B cell (primary cell): ENCODE measurements around the gene NUDT6. TPM values are rescaled to one million over a fixed set of nuclear protein-coding genes. Genes with fewer than 3 reads are reported as not detected.

Experiments
- ATAC-seq: fragments of 200-7000 bp; cut with Tn5 transposase; one replicate; pipeline ENCODE4 v1.10.0; 2021; ENCODE audit warnings: low read depth, mild to moderate bottlenecking, moderate number of reproducible peaks, moderate library complexity
- CTCF ChIA-PET: fragments of 350-600 bp; sonication (Branson Sonifier 250); formaldehyde crosslinking; loops from one replicate; lab custom pipeline; 2021; ENCODE audit warnings: antibody characterized with exemption, inconsistent platforms; lab: Charles Lee
- POLR2A ChIA-PET: fragments of 350-600 bp; sonication (Branson Sonifier 250); formaldehyde crosslinking; loops from one replicate; lab custom pipeline; 2021; ENCODE audit warnings: antibody characterized with exemption; lab: Charles Lee
- DNase-seq: peaks from one replicate; pipeline ENCODE4 v3.0.0; 2013
- H2AFZ ChIP-seq: 2 replicates; pipeline ENCODE4 v1.6.1; 2012; ENCODE audit warnings: mild to moderate bottlenecking, low read depth, low read length; ENCODE audit not compliant: insufficient read depth, poor library complexity, severe bottlenecking
- H3K27ac ChIP-seq, 2 donors: 1 replicate in 1 of 2; 2 replicates in 1 of 2; pipeline ENCODE4 v1.5.1; 2012 to 2013; ENCODE audit warnings: low read length in 2 of 2, mild to moderate bottlenecking in 2 of 2, moderate library complexity in 1 of 2
- H3K27me3 ChIP-seq, 4 experiments: fragments of 200-600 bp in 1 of 4; sonication (generic) in 1 of 4; replicated peaks in 1 of 4; 1 replicate in 2 of 4; 2 replicates in 2 of 4; pipeline versions ENCODE4 v1.6.1 to v1.7.0; 2013 to 2016; ENCODE audit warnings: low read length in 3 of 4, mild to moderate bottlenecking in 2 of 4, mixed read lengths in 1 of 4, moderate library complexity in 1 of 4; ENCODE audit not compliant: insufficient read depth in 4 of 4, control insufficient read depth in 3 of 4; ENCODE audit errors: control extremely low read depth in 1 of 4
- H3K36me3 ChIP-seq, 2 experiments: replicated peaks in 1 of 2; 1 replicate in 1 of 2; 2 replicates in 1 of 2; pipeline versions ENCODE4 v1.6.1 to v1.7.1; 2013; ENCODE audit warnings: low read length in 1 of 2; ENCODE audit not compliant: insufficient read depth in 2 of 2, control insufficient read depth in 1 of 2; ENCODE audit errors: control extremely low read depth in 1 of 2, extremely low read depth in 1 of 2
- H3K4me1 ChIP-seq, 2 donors: fragments of 200-600 bp in 1 of 2; sonication (generic) in 1 of 2; 1 replicate in 1 of 2; 2 replicates in 1 of 2; pipeline versions ENCODE4 v1.5.1 to v1.6.1; 2013 to 2017; ENCODE audit warnings: low read length in 2 of 2; ENCODE audit not compliant: control insufficient read depth in 2 of 2, insufficient read depth in 2 of 2
- H3K4me2 ChIP-seq: replicated peaks from 2 replicates; pipeline ENCODE3; 2012; ENCODE audit warnings: mild to moderate bottlenecking, low read depth, low read length; ENCODE audit not compliant: poor library complexity, severe bottlenecking
- H3K4me3 ChIP-seq, 5 experiments: fragments of 200-600 bp in 1 of 5; sonication (generic) in 1 of 5; 1 replicate in 3 of 5; 2 replicates in 2 of 5; pipeline versions ENCODE4 v1.5.1 to v1.7.0; 2011 to 2016; ENCODE audit warnings: low read length in 4 of 5, mild to moderate bottlenecking in 4 of 5, low read depth in 2 of 5, control low read depth in 1 of 5, moderate library complexity in 1 of 5; ENCODE audit not compliant: insufficient read depth in 1 of 5; ENCODE audit errors: control extremely low read depth in 1 of 5, extremely low read depth in 1 of 5
- H3K79me2 ChIP-seq: fragments of 200-600 bp; sonication (generic); one replicate; pipeline ENCODE4 v1.6.0; 2016; ENCODE audit warnings: low read length; ENCODE audit not compliant: control insufficient read depth, insufficient read depth
- H3K9ac ChIP-seq: fragments of 200-600 bp; sonication (generic); 2 replicates; pipeline ENCODE4 v1.6.1; 2017; ENCODE audit warnings: mild to moderate bottlenecking, low read length, moderate library complexity
- H3K9me3 ChIP-seq, 3 donors: one replicate each; pipeline versions ENCODE4 v1.6.1 to v1.7.1; 2013; ENCODE audit warnings: low read length in 2 of 3; ENCODE audit not compliant: control insufficient read depth in 2 of 3, insufficient read depth in 1 of 3; ENCODE audit errors: control extremely low read depth in 1 of 3
- H4K20me1 ChIP-seq: 2 replicates; pipeline ENCODE4 v1.6.0; 2012; ENCODE audit warnings: mild to moderate bottlenecking, low read length; ENCODE audit not compliant: insufficient read depth, control insufficient read depth, poor library complexity, severe bottlenecking
- H3K27ac Mint-ChIP-seq: one replicate; pipeline ENCODE4 v1.8.0; 2021; ENCODE audit warnings: mixed read lengths
- H3K27me3 Mint-ChIP-seq: one replicate; pipeline ENCODE4 v1.8.0; 2021; ENCODE audit warnings: mixed read lengths
- H3K4me1 Mint-ChIP-seq: one replicate; pipeline ENCODE4 v1.8.0; 2021; ENCODE audit warnings: mixed read lengths
- H3K4me3 Mint-ChIP-seq: one replicate; pipeline ENCODE4 v1.8.0; 2021; ENCODE audit warnings: mixed read lengths
- H3K9me3 Mint-ChIP-seq: one replicate; pipeline ENCODE4 v1.8.0; 2022; ENCODE audit warnings: mixed read lengths; ENCODE audit not compliant: insufficient read depth
- CTCF ChIP-seq: fragments of 200-600 bp; IDR thresholded peaks from one replicate; pipeline ENCODE4 v1.8.0; 2022; ENCODE audit warnings: antibody characterized with exemption, mild to moderate bottlenecking
- EZH2 ChIP-seq: IDR thresholded peaks from 2 replicates; pipeline ENCODE4 v1.6.1; 2012; ENCODE audit warnings: borderline replicate concordance, low read depth, mild to moderate bottlenecking, moderate library complexity, low read length; ENCODE audit not compliant: insufficient read depth, poor library complexity, severe bottlenecking
- WGBS: methylation state at CpG from one replicate; pipeline ENCODE4 v1.1.5; 2013; ENCODE audit warnings: missing lambda C conversion rate; ENCODE audit not compliant: insufficient coverage; 5-methylcytosine and 5-hydroxymethylcytosine counted together
- intact Hi-C: fragments of 100-400 bp; cut with micrococcal nuclease; formaldehyde crosslinking; loops from one replicate; pipeline ENCODE4 v1.10.0; 2022
- polyA plus RNA-seq: library from polyadenylated mRNA; depleted of rRNA; stranded (reverse); fragments of >200 nt; gene quantifications from 2 replicates; pipeline ENCODE4 v1.2.3, GENCODE V29; 2012
- total RNA-seq, 2 donors: library from RNA; stranded (reverse); fragments of 120-200 nt in 1 of 2; gene quantifications; 1 replicate in 1 of 2; 2 replicates in 1 of 2; pipeline versions ENCODE4 v1.2.3 to v1.2.4, GENCODE V29; 2013 to 2022

The NUDT6 gene
- total and polyA plus RNA-seq, 2 donors (not counting 1 experiment from before 2014, with no cell fraction given) = 2.4 to 3.4 TPM

GRCh38 chr4:122953924-122954323, 31.5 kb upstream of the NUDT6 start:
- no peaks in the 10 kb centered on the region for H3K27me3 Mint-ChIP-seq
- 100% methylated on average over 1 of the region's 3 CpGs for WGBS
- TF ChIP-seq EZH2 = no peak
- no peak for TF ChIP-seq CTCF

DNA sequence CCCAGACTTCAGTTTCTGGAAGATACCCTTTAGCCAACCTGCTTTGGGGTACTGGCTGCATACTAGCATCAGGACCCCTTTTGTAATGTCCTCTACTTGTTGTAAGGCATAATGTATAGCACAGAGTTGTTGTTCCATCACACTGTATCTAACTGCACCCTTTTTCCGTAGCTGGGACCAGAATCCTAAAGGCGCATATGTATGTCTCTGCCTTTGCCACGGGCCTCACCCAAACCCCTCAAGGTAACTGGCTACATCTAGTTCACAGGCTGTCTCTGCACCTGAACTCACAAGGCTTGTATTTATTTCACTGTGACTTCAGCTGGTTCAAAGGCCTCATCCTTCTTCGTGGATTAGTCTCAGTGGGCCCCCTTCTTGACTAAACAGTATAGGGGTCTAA, 29.6 kb upstream of the NUDT6 start:
- ATAC-seq = no peak
- Histone ChIP-seq H4K20me1 (no peaks in the 10 kb centered on the region), H3K27ac (no peak overlapping the region), H3K4me2 (no peak overlapping the region), H3K36me3 (peaks cover 9 to 43% of the 10 kb centered on the region in 2 experiments), H3K79me2 (no peaks in the 10 kb centered on the region), H3K9me3 (no peaks in the 10 kb centered on the region), H3K9ac (no peak overlapping the region), H3K4me3 (no peak overlapping the region), H3K4me1 (no peaks in the 10 kb centered on the region), H2AFZ (no peak overlapping the region), H3K27me3 (no peaks in the 10 kb centered on the region)
- H3K27ac Mint-ChIP-seq = no peak overlapping the region
- H3K27me3 Mint-ChIP-seq = no peaks in the 10 kb centered on the region
- intact Hi-C loops = no loop called here
- H3K4me3 Mint-ChIP-seq = no peak overlapping the region
- WGBS = 100% methylated on average over 4 of the region's 4 CpGs
- H3K9me3 Mint-ChIP-seq = no peaks in the 10 kb centered on the region
- DNase-seq = no peak
- CTCF ChIA-PET = no interaction called here
- POLR2A ChIA-PET = no interaction called here
- TF ChIP-seq CTCF (no peak), EZH2 (no peak)
- H3K4me1 Mint-ChIP-seq = no peaks in the 10 kb centered on the region

More at GRCh38 chr4:122953924-122954323, 31.5 kb upstream of the NUDT6 start:
- no peaks in the 10 kb centered on the region for H3K9me3 ChIP-seq
- H2AFZ ChIP-seq = no peak overlapping the region
- H3K79me2 ChIP-seq = no peaks in the 10 kb centered on the region
- ChIA-PET POLR2A (no interaction called here), CTCF (interaction anchor here (0.6 kb wide), 1 partner anchor 145 kb away, joined by 3 read pairs; no protein-coding TSS in a partner anchor)
- H3K4me1 ChIP-seq = no peaks in the 10 kb centered on the region
- DNase-seq (no peak), ATAC-seq (no peak)
- Mint-ChIP-seq H3K4me3 (no peak overlapping the region), H3K9me3 (no peaks in the 10 kb centered on the region), H3K4me1 (no peaks in the 10 kb centered on the region), H3K27ac (no peak overlapping the region)
- no peak overlapping the region for H3K9ac ChIP-seq
- intact Hi-C loops = no loop called here
- H3K27me3 ChIP-seq = no peaks in the 10 kb centered on the region
- peaks cover 5 to 33% of the 10 kb centered on the region in 2 experiments for H3K36me3 ChIP-seq
- no peaks in the 10 kb centered on the region for H4K20me1 ChIP-seq
- H3K27ac ChIP-seq = no peak overlapping the region
- no peak overlapping the region for H3K4me2 ChIP-seq
- H3K4me3 ChIP-seq = no peak overlapping the region
